Measurements from ENCODE around the gene HTR2A.

Gene HTR2A

GRCh38 chr13:46896341-46897137, at the start of gene HTR2A:
HTR2A (minus strand) TSS chr13:46897053; CDS start chr13:46895906, 1,147 bp downstream.
- no peak for TF ChIP-seq CTCF (IDR thresholded peaks at IDR 0.05; ENCODE audit: low read depth, low read length, missing control alignments)
- DNase-seq (ENCODE audit: low read depth): no peak
- no peak within 1 kb of the TSS for H3K4me3 ChIP-seq (ENCODE audit: low read depth, low read length)

DNA sequence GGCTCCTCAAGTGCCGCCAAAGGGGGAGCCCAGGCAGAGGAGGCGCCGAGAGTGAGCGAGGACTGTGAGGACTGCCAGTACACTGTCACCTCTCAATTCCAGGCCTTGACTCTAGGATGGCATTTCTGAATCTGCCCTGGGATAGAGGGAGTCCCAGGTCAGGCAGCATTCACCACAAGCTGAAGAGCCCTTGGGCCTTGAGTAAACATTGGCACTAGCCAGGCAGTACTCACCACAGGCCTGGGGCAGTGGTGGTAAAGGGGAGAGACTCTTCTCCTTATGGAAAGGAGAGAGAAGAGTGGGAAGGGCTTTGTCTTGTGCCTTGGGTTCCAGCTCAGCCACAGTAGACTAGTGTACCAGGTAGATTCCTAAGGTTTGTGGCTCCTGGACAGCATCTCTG, 39.7 kb upstream of the HTR2A start:
- H3K4me3 ChIP-seq (ENCODE audit: low read depth, low read length): no peak overlapping the region
- no peak for TF ChIP-seq CTCF (IDR thresholded peaks at IDR 0.05; ENCODE audit: low read depth, low read length, missing control alignments)
- no peak for DNase-seq (ENCODE audit: low read depth)

DNA sequence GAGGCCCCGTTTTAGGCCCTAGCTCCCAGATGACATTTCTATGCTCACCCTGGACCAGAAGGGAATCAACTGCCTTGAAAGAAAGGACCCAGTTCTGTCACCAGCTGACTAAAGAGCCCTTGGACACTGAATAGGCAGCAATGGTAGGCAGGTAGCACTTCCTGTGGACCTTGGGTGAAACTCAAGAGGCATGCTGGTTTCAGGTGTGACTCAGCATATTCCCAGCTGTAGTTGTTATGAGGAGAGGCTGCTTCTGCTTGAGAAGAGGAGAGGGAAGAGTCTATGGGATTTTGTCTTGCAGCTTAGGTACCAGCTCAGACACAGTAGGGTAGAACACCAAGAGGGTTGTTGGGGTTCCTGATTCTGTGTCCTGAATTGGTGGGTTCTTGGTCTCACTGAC, 37.9 kb upstream of the HTR2A start:
- no peak for DNase-seq (ENCODE audit: low read depth)
- no peak overlapping the region for H3K4me3 ChIP-seq (ENCODE audit: low read depth, low read length)
- TF ChIP-seq CTCF (IDR thresholded peaks at IDR 0.05; ENCODE audit: low read depth, low read length, missing control alignments): no peak

GRCh38 chr13:46926916-46927590, 30.2 kb upstream of the HTR2A start:
- H3K4me3 ChIP-seq (ENCODE audit: low read depth, low read length): no peak overlapping the region
- no peak for TF ChIP-seq CTCF (IDR thresholded peaks at IDR 0.05; ENCODE audit: low read depth, low read length, missing control alignments)

GRCh38 chr13:46925486-46925885, 28.6 kb upstream of the HTR2A start:
- no peak for TF ChIP-seq CTCF (IDR thresholded peaks at IDR 0.05; ENCODE audit: low read depth, low read length, missing control alignments)
- DNase-seq (ENCODE audit: low read depth): no peak

More at GRCh38 chr13:46926916-46927590, 30.2 kb upstream of the HTR2A start:
- DNase-seq (ENCODE audit: low read depth): no peak

DNA sequence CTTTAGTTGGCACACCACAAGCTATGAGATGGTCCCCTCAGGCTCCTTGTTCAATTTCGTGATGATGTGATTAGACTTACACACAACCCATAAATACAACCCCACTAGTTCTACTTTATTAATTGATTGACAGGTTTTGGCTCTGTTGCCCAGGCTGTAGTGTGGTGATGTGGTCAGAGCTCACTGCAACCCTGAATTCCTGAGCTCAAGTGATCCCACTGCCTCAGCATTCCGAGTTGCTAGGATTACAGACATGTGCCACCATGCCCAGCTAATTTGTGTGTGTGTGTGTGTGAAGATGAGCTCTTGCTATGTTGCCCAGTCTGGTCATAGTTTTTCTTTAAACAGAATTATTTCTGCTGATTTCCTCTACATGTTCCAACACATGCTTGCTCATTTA, 17.5 kb upstream of the HTR2A start:
- no peak for TF ChIP-seq CTCF (IDR thresholded peaks at IDR 0.05; ENCODE audit: low read depth, low read length, missing control alignments)
- DNase-seq (ENCODE audit: low read depth): no peak
- H3K4me3 ChIP-seq (ENCODE audit: low read depth, low read length): no peak overlapping the region

More at GRCh38 chr13:46925486-46925885, 28.6 kb upstream of the HTR2A start:
- no peak overlapping the region for H3K4me3 ChIP-seq (ENCODE audit: low read depth, low read length)

All from GM12864 (cell line).